Motor neuron (in vitro differentiated cells): ENCODE data around the gene EFCAB11. TPM values are rescaled to one million over a fixed set of nuclear protein-coding genes. Genes with fewer than 3 reads are reported as not detected.
A peak's percentile ranks its signal among the peaks of the same experiment; 100 is the strongest.
"Not testable (repeated sequence)": the region's sequence is repeated elsewhere in the genome, so short reads cannot be mapped to it uniquely, and the experiment has no call there.

Experiments
- ATAC-seq, 8 experiments: fragments of 200-7000 bp; cut with Tn5 transposase; replicated peaks in 6 of 8; 2 replicates each; pipeline ENCODE4 v1.8.0; 2021; ENCODE audit warnings: mild to moderate bottlenecking in 8 of 8, moderate library complexity in 8 of 8
- H3K27ac ChIP-seq, 2 donors: fragments of 250-450 bp; sonication (Bioruptor Pico); 2 replicates each; pipeline ENCODE4 v1.9.0; 2021; ENCODE audit warnings: antibody characterized with exemption in 2 of 2, mild to moderate bottlenecking in 2 of 2, moderate library complexity in 1 of 2
- H3K4me1 ChIP-seq, 2 donors: fragments of 250-450 bp; sonication (Bioruptor Pico); replicated peaks in 1 of 2; 2 replicates each; pipeline ENCODE4 v1.6.1; 2021; ENCODE audit warnings: antibody characterized with exemption in 2 of 2, mild to moderate bottlenecking in 2 of 2, moderate library complexity in 1 of 2
- H3K4me3 ChIP-seq, 5 donors: fragments of 250-450 bp; sonication (Bioruptor Pico); 2 replicates each; pipeline ENCODE4 v1.9.0; 2021; ENCODE audit warnings: antibody characterized with exemption in 5 of 5, mild to moderate bottlenecking in 5 of 5, moderate library complexity in 4 of 5
- WGBS, 10 experiments: fragments of 450-650 bp; shearing (Covaris generic); methylation state at CpG; one replicate each; pipeline ENCODE4 v1.0.0; 2022; 5-methylcytosine and 5-hydroxymethylcytosine counted together
- in situ Hi-C, 9 experiments: fragments of 400-800 bp; cut with MboI; loops; one replicate each; pipeline ENCODE4 v1.15.0; 2021; ENCODE audit warnings: low sequenced_read_pairs in 9 of 9, low pct_unique_long_range_greater_than_20kb in 2 of 9; ENCODE audit not compliant: unreplicated experiment in 9 of 9
- total RNA-seq, 8 experiments: library from RNA; unstranded; fragments of 300-600 nt; gene quantifications; 2 replicates each; pipeline versions ENCODE4 v1.2.3 to v1.2.4, GENCODE V29; 2022

Gene EFCAB11
- total RNA-seq, 8 experiments from 2014 or later, result 3.5 to 13.2 (median 8.1) TPM

DNA sequence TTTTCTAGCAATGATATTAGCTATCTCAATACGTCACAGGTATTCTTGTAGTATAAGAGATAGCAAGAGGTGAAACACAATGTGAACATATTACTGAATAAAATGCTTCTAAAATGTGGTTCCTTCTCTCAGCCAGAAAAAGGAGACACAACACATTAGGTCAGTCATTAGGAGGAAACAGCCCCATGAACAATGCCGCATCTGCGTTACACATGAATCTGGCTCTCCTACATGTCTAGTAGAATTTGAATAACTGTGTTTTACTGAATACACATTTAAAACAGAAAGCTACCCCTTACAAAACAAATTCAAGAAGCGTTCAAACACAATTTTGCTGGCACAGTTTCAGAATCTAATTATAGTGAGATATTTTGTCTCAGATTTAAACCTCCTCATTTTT is 51.6 kb downstream of the EFCAB11 start:
- peak in 7 of 8 experiments; percentile 25 to 64 (median 39) for ATAC-seq
- Histone ChIP-seq H3K4me3 (no peak overlapping the region), H3K27ac (no peak overlapping the region), H3K4me1 (peaks cover 3 to 5% of the 10 kb centered on the region in 2 donors)
- 53 to 93% (median 63%) methylated on average over 1 to 4 of the region's 4 CpGs; no CpG with 5 or more reads in 1 of the 10 experiments for WGBS, 10 experiments
- in situ Hi-C loops, result loop anchor here in 8 of 9 experiments (25.0 kb wide), 3 partner anchors 116 to 866 kb away; partner anchors contain the start of gene FOXN3 (in 1 of the 8)

GRCh38 chr14:89900802-89901201 is 53.7 kb downstream of the EFCAB11 start:
- in situ Hi-C loops, result loop anchor here in 8 of 9 experiments (25.0 kb wide), 3 partner anchors 114 to 864 kb away; partner anchors contain the start of gene FOXN3 (in 1 of the 8)
- H3K4me1 ChIP-seq, result peaks cover 3 to 5% of the 10 kb centered on the region in 2 donors
- H3K4me3 ChIP-seq, result no peak overlapping the region
- WGBS, 10 experiments, result 73 to 94% (median 85%) methylated on average over 3 to 4 of the region's 4 CpGs; no CpG with 5 or more reads in 2 of the 10 experiments
- H3K27ac ChIP-seq, result no peak overlapping the region
- no peak for ATAC-seq

GRCh38 chr14:89899917-89900663 is 54.4 kb downstream of the EFCAB11 start:
- Histone ChIP-seq H3K27ac (no peak overlapping the region), H3K4me3 (no peak overlapping the region), H3K4me1 (peaks cover 3 to 5% of the 10 kb centered on the region in 2 donors)
- in situ Hi-C loops, result loop anchor here in 8 of 9 experiments (25.0 kb wide), 3 partner anchors 113 to 863 kb away; partner anchors contain the start of gene FOXN3 (in 1 of the 8)
- 46 to 100% (median 93%) methylated on average over 1 to 4 of the region's 4 CpGs; no CpG with 5 or more reads in 1 of the 10 experiments for WGBS, 10 experiments
- ATAC-seq, result peak in 3 of 8 experiments; percentile 60 to 66 (median 61)

- WGBS, 10 experiments, result 38 to 100% (median 80%) methylated on average over 1 of the region's 1 CpG; no CpG with 5 or more reads in 1 of the 10 experiments
- H3K4me3 ChIP-seq, result no peak overlapping the region
- H3K4me1 ChIP-seq, result peaks cover 3 to 5% of the 10 kb centered on the region in 2 donors
- in situ Hi-C loops, result no loop called here
- peak in 1 of 8 experiments; percentile 17 for ATAC-seq
- no peak overlapping the region for H3K27ac ChIP-seq
These were observed 55.2 kb downstream of the EFCAB11 start for GRCh38 chr14:89899291-89899690.

DNA sequence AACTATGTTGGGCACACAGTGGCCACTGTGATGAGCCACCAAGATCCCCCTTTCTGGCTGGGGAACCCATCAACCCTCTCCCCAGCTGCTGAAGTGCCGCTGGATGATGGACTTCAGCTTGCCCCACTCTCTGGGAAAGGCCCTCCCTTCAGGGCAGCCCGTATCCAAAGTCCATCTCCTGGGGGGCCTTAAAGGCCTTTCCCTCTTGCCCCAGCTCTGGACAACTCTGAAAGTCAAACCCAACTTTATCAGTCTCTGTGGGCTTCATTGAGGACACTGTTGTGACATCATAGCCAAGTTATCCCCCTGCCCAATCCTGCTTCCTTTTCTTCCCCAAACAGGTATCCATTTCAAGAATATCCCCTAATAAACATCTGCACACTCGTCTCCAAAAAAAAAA is 61.1 kb downstream of the EFCAB11 start:
- H3K4me1 ChIP-seq, in situ Hi-C loops: not testable (repeated sequence)

GRCh38 chr14:89892953-89893352 is 61.6 kb downstream of the EFCAB11 start:
- WGBS, 10 experiments, result 88 to 100% (median 97%) methylated on average over 2 to 4 of the region's 6 CpGs; no CpG with 5 or more reads in 6 of the 10 experiments
- H3K4me3 ChIP-seq, result no peak overlapping the region
- ATAC-seq, result peak in 1 of 8 experiments; percentile 20
- no peak overlapping the region for H3K27ac ChIP-seq
- no peaks in the 10 kb centered on the region for H3K4me1 ChIP-seq
- in situ Hi-C loops, result no loop called here

More for the DNA sequence above, 61.1 kb downstream of the EFCAB11 start:
- not testable (repeated sequence) for H3K4me3 ChIP-seq, H3K27ac ChIP-seq, ATAC-seq
- WGBS, 10 experiments, result 80 to 100% (median 100%) methylated on average over 1 to 2 of the region's 3 CpGs; no CpG with 5 or more reads in 3 of the 10 experiments

DNA sequence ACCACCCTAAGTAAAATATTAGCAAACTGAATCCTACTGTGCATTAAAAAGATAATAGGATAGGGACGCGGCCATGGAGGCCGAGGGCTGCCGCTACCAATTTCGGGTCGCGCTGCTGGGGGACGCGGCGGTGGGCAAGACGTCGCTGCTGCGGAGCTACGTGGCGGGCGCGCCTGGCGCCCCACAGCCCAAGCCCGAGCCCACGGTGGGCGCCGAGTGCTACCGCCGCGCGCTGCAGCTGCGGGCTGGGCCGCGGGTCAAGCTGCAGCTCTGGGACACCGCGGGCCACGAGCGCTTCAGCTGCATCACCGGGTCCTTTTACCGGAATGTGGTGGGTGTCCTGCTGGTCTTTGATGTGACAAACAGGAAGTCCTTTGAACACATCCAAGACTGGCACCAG is 62.8 kb downstream of the EFCAB11 start:
- H3K4me3 ChIP-seq, in situ Hi-C loops, H3K27ac ChIP-seq, H3K4me1 ChIP-seq, ATAC-seq: not testable (repeated sequence)
- WGBS, 10 experiments, result 92 to 100% (median 99%) methylated on average over 2 to 14 of the region's 35 CpGs; no CpG with 5 or more reads in 4 of the 10 experiments

GRCh38 chr14:89891055-89891454 is 63.5 kb downstream of the EFCAB11 start:
- ATAC-seq, result no peak
- in situ Hi-C loops, result no loop called here
- 50 to 100% (median 100%) methylated on average over 1 of the region's 1 CpG; no CpG with 5 or more reads in 1 of the 10 experiments for WGBS, 10 experiments

GRCh38 chr14:89890589-89890988 is 63.9 kb downstream of the EFCAB11 start:
- no peak for ATAC-seq
- Histone ChIP-seq H3K4me1 (no peaks in the 10 kb centered on the region), H3K27ac (no peak overlapping the region), H3K4me3 (no peak overlapping the region)
- WGBS, 10 experiments, result 57 to 100% (median 85%) methylated on average over 1 to 4 of the region's 4 CpGs; no CpG with 5 or more reads in 2 of the 10 experiments
- in situ Hi-C loops, result no loop called here

More at GRCh38 chr14:89891055-89891454, 63.5 kb downstream of the EFCAB11 start:
- no peak overlapping the region for H3K27ac ChIP-seq
- H3K4me3 ChIP-seq, result no peak overlapping the region
- H3K4me1 ChIP-seq, result no peaks in the 10 kb centered on the region

DNA sequence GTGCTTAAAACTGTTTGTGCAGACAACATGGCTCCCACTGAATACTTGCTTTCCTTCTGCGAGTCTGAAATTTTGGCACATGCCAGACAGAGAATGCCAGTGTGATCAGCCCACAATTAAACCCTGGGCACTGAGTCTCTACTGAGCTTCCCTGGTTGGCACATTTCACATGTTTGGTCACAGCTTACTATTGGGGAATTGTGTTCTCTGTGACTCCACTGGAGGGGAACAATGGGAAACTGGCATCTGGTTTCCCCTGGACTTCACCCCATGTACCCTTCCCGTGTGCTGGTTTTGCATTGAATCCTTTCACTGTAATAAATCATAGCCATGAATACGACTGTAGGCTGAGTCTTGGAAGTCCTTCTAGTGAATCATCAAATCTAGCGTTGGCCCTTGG is 64.9 kb downstream of the EFCAB11 start:
- no peak overlapping the region for H3K27ac ChIP-seq

DNA sequence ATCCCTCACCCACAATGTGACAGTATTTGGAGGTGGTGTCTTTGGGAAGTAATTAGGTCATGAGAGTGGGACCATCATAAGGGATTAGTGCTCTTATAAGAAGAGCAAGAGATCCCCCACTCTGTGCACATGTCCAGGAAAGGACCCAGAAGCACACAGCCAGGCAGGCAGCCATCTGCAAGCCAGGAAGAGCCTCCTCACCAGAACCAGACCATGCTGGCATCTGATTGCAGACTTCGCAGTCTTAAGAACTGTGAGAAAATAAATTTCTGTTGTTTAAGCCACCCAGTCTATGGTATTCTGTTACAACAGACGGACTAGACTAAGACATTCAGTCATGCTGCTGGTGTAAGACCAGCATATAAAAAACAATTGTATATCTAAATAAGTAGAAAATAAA is 69.8 kb downstream of the EFCAB11 start:
- Histone ChIP-seq H3K27ac (no peak overlapping the region), H3K4me3 (no peak overlapping the region), H3K4me1 (no peaks in the 10 kb centered on the region)
- 80 to 100% (median 100%) methylated on average over 1 to 2 of the region's 2 CpGs; no CpG with 5 or more reads in 1 of the 10 experiments for WGBS, 10 experiments
- no peak for ATAC-seq
- in situ Hi-C loops, result no loop called here

More for the DNA sequence above, 64.9 kb downstream of the EFCAB11 start:
- in situ Hi-C loops, result no loop called here
- 0 to 89% (median 78%) methylated on average over 1 to 4 of the region's 4 CpGs; no CpG with 5 or more reads in 1 of the 10 experiments for WGBS, 10 experiments
- no peak for ATAC-seq
- no peak overlapping the region for H3K4me3 ChIP-seq
- H3K4me1 ChIP-seq, result no peaks in the 10 kb centered on the region

DNA sequence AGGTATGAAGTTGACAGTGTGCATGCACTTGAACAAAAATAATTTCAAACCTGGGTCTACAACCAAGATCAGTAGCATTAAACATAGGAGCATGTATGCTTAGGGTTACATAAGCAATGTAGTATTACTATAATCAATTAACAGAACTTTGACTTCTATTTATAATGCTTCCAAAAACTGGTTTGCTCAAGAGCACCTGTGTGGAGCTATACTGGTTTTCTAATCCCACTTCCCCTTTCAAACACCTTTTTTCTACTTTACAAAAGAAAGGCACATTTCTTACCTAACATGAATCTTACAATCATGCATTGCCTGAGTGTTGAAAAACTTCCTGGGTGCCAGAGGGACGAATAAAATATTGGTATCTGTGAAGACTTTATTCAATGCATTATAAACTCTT is 72.7 kb downstream of the EFCAB11 start:
- H3K4me3 ChIP-seq, result no peak overlapping the region
- H3K4me1 ChIP-seq, result no peaks in the 10 kb centered on the region
- in situ Hi-C loops, result no loop called here
- 40 to 100% (median 95%) methylated on average over 1 of the region's 1 CpG; no CpG with 5 or more reads in 2 of the 10 experiments for WGBS, 10 experiments
- ATAC-seq, result no peak
- H3K27ac ChIP-seq, result no peak overlapping the region

- ATAC-seq, H3K4me3 ChIP-seq, H3K27ac ChIP-seq, in situ Hi-C loops, H3K4me1 ChIP-seq: not testable (repeated sequence)
- WGBS, 10 experiments, result 0 to 68% (median 65%) methylated on average over 1 to 3 of the region's 3 CpGs; no CpG with 5 or more reads in 3 of the 10 experiments
These were observed 80.4 kb downstream of the EFCAB11 start for GRCh38 chr14:89874091-89874490.
